Inflammatory macrophage (primary cell): Measurements from ENCODE around the gene UGT1A8.

ENCODE experiments used
- DNase-seq, 2 donors: peaks; one replicate each; pipeline ENCODE4 v3.0.0-alpha.2; 2020 to 2022

The UGT1A8 gene

DNA sequence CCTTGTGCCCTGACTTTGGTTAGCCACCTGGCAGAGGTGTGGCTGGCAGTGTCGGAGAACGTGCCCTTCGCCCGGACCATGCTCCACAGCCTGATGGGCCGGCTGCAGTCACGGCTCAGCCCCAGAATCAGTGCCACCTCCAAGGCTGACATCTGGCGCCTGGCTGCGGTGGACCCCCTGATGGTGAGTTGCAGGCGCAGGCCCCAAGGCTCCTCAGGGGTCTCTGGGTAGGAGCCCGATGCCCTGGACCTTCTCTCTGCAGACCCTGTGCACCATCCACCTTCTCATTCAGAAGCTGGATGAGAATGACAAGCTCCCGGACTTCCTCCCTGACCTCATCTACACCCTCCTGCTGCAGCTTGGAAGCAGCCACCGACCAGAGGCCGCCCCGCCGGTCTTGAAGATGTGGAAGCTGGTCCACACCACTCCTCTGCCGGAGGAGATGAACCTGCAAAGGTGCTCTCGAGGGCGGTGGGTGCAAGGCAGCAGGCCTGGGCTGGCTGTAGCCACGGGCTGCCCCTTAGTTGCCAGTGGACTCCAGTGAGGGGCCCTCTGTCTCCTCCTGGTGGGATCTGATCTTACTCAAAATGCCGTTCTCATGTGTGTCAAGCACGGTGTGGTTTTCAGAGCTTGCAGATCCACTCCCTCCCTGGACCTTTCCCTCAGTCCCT lies 204.8 kb downstream of the UGT1A8 start:
- DNase-seq = no peak
